H1 (cell line): Measurements from ENCODE around the gene MBD5. TPM values are rescaled to one million over a fixed set of nuclear protein-coding genes. Genes with fewer than 3 reads are reported as not detected.

ENCODE experiments used
- CTCF ChIA-PET: fragments of 300-600 bp; sonication (Branson Sonifier 250); formaldehyde crosslinking; loops from one replicate; lab custom pipeline; 2021; ENCODE audit not compliant: partially characterized antibody; lab: Charles Lee
- POLR2A ChIA-PET: fragments of 300-600 bp; sonication (Branson Sonifier 250); formaldehyde crosslinking; loops from one replicate; lab custom pipeline; 2021; ENCODE audit warnings: inconsistent platforms; ENCODE audit not compliant: partially characterized antibody; lab: Charles Lee
- DNase-seq, 2 experiments: peaks; one replicate each; pipeline versions ENCODE4 v3.0.0 to v3.0.0-alpha.2; 2010 to 2022; ENCODE audit warnings: low spot score in 2 of 2, low read depth in 1 of 2, mixed read lengths in 1 of 2
- FAIRE-seq: peaks from 2 replicates; lab custom pipeline; 2011; peaks lifted over from hg19 to GRCh38; lab: Jason Lieb, UNC
- H2AFZ ChIP-seq: 2 replicates; pipeline ENCODE4 v1.8.1; 2012; ENCODE audit warnings: low read length, inconsistent platforms
- H2AK5ac ChIP-seq: 2 replicates; pipeline ENCODE4 v1.6.1; 2013; ENCODE audit warnings: low read depth, low read length
- H2BK120ac ChIP-seq: replicated peaks from 2 replicates; pipeline ENCODE3; 2013; ENCODE audit warnings: low read depth, low read length, inconsistent platforms
- H2BK12ac ChIP-seq: 2 replicates; pipeline ENCODE4 v1.6.1; 2013; ENCODE audit warnings: low read depth, low read length
- H2BK15ac ChIP-seq: 2 replicates; pipeline ENCODE4 v1.6.1; 2013; ENCODE audit warnings: low read length
- H2BK20ac ChIP-seq: 2 replicates; pipeline ENCODE4 v1.6.1; 2013; ENCODE audit warnings: low read length
- H2BK5ac ChIP-seq: 2 replicates; pipeline ENCODE4 v1.6.1; 2013; ENCODE audit warnings: low read depth, low read length
- H3K14ac ChIP-seq: 2 replicates; pipeline ENCODE4 v1.6.1; 2013; ENCODE audit warnings: inconsistent platforms; ENCODE audit not compliant: insufficient read length
- H3K18ac ChIP-seq: 2 replicates; pipeline ENCODE4 v1.6.1; 2013; ENCODE audit warnings: low read length; ENCODE audit errors: extremely low read depth
- H3K23ac ChIP-seq: 2 replicates; pipeline ENCODE4 v1.6.1; 2013; ENCODE audit warnings: inconsistent platforms; ENCODE audit not compliant: insufficient read length
- H3K23me2 ChIP-seq: 2 replicates; pipeline ENCODE4 v1.6.1; 2013; ENCODE audit warnings: low read depth, low read length
- H3K27ac ChIP-seq: 2 replicates; pipeline ENCODE4 v1.6.1; 2011; ENCODE audit warnings: low read depth, low read length, inconsistent platforms
- H3K27me3 ChIP-seq, 4 experiments: replicated peaks in 1 of 4; 1 replicate in 1 of 4; 2 replicates in 3 of 4; pipeline versions ENCODE4 v1.6.1 to v1.8.1; 2011 to 2013; ENCODE audit warnings: low read length in 3 of 4, mild to moderate bottlenecking in 3 of 4, inconsistent platforms in 2 of 4, mixed read lengths in 2 of 4, moderate library complexity in 1 of 4; ENCODE audit not compliant: control insufficient read depth in 3 of 4, insufficient read depth in 3 of 4; ENCODE audit errors: extremely low read depth in 1 of 4
- H3K36me3 ChIP-seq, 4 experiments: 2 replicates each; pipeline versions ENCODE4 v1.6.1 to v1.8.1; 2011 to 2013; ENCODE audit warnings: mild to moderate bottlenecking in 4 of 4, low read length in 3 of 4, moderate library complexity in 2 of 4, control low read depth in 1 of 4, inconsistent platforms in 1 of 4; ENCODE audit not compliant: insufficient read depth in 4 of 4, control insufficient read depth in 2 of 4
- H3K4ac ChIP-seq: replicated peaks from 2 replicates; pipeline ENCODE3; 2013; ENCODE audit warnings: low read length, low read depth, mixed read lengths, inconsistent platforms; ENCODE audit not compliant: insufficient read length
- H3K4me1 ChIP-seq, 4 experiments: replicated peaks in 1 of 4; 1 replicate in 1 of 4; 2 replicates in 3 of 4; pipeline versions ENCODE4 v1.6.1 to v1.8.1; 2011 to 2013; ENCODE audit warnings: low read length in 3 of 4, inconsistent platforms in 2 of 4, mixed read lengths in 1 of 4; ENCODE audit not compliant: insufficient read depth in 4 of 4, control insufficient read depth in 3 of 4
- H3K4me2 ChIP-seq, 2 experiments: 2 replicates each; pipeline versions ENCODE4 v1.6.1 to v1.8.1; 2011 to 2013; ENCODE audit warnings: low read depth in 2 of 2, low read length in 2 of 2, control low read depth in 1 of 2, inconsistent platforms in 1 of 2, mild to moderate bottlenecking in 1 of 2; ENCODE audit not compliant: insufficient read depth in 1 of 2
- H3K4me3 ChIP-seq, 4 experiments: fragments of 200-600, 300-600 bp in 1 of 4; sonication (generic), shearing (Covaris generic), sonication (Bioruptor Twin) in 1 of 4; 2 replicates each; pipeline versions ENCODE4 v1.5.1 to v1.8.1; 2011 to 2016; ENCODE audit warnings: low read length in 4 of 4, low read depth in 3 of 4, control low read depth in 2 of 4, inconsistent platforms in 2 of 4, mild to moderate bottlenecking in 2 of 4, mixed read lengths in 1 of 4, moderate library complexity in 1 of 4; ENCODE audit not compliant: insufficient read depth in 2 of 4; ENCODE audit errors: extremely low read depth in 1 of 4
- H3K56ac ChIP-seq: replicated peaks from 2 replicates; pipeline ENCODE3; 2013; ENCODE audit warnings: low read depth, mild to moderate bottlenecking, mixed read lengths, low read length, inconsistent platforms; ENCODE audit not compliant: insufficient read length
- H3K79me1 ChIP-seq: 2 replicates; pipeline ENCODE4 v1.6.1; 2013; ENCODE audit warnings: low read depth, low read length, control low read depth
- H3K79me2 ChIP-seq, 2 experiments: 2 replicates each; pipeline versions ENCODE4 v1.6.1 to v1.8.1; 2012 to 2013; ENCODE audit warnings: low read length in 2 of 2, mild to moderate bottlenecking in 2 of 2, inconsistent platforms in 1 of 2; ENCODE audit not compliant: insufficient read depth in 2 of 2, control insufficient read depth in 1 of 2
- H3K9ac ChIP-seq, 4 experiments: replicated peaks in 1 of 4; 1 replicate in 1 of 4; 2 replicates in 3 of 4; pipeline versions ENCODE4 v1.6.1 to v1.8.1; 2011 to 2013; ENCODE audit warnings: low read depth in 3 of 4, low read length in 3 of 4, control low read depth in 2 of 4, mild to moderate bottlenecking in 2 of 4, moderate library complexity in 2 of 4, inconsistent platforms in 1 of 4; ENCODE audit errors: extremely low read depth in 1 of 4
- H3K9me3 ChIP-seq, 2 experiments: 2 replicates each; pipeline versions ENCODE4 v1.6.1 to v1.8.1; 2012 to 2013; ENCODE audit warnings: mild to moderate bottlenecking in 2 of 2, moderate library complexity in 2 of 2, control low read depth in 1 of 2, inconsistent platforms in 1 of 2, low read depth in 1 of 2, low read length in 1 of 2, mixed read lengths in 1 of 2; ENCODE audit not compliant: insufficient read depth in 2 of 2
- H4K20me1 ChIP-seq, 2 experiments: replicated peaks in 1 of 2; 2 replicates each; pipeline versions ENCODE3 to v1.8.1; 2011 to 2013; ENCODE audit warnings: inconsistent platforms in 2 of 2, low read length in 2 of 2, mild to moderate bottlenecking in 1 of 2; ENCODE audit not compliant: insufficient read depth in 2 of 2, control insufficient read depth in 1 of 2
- H4K5ac ChIP-seq: 2 replicates; pipeline ENCODE4 v1.6.1; 2013; ENCODE audit warnings: low read length, low read depth, mixed read lengths, inconsistent platforms; ENCODE audit not compliant: insufficient read length
- H4K8ac ChIP-seq: 2 replicates; pipeline ENCODE4 v1.8.0; 2013; ENCODE audit warnings: mild to moderate bottlenecking, moderate library complexity, low read length, inconsistent platforms; ENCODE audit not compliant: insufficient read depth; ENCODE audit errors: extremely low read depth
- H4K91ac ChIP-seq: replicated peaks from 2 replicates; pipeline ENCODE3; 2013; ENCODE audit warnings: low read length, mixed read lengths, inconsistent platforms; ENCODE audit not compliant: insufficient read length
- RFX5 ChIP-seq: IDR thresholded peaks from 2 replicates; pipeline ENCODE4 v1.6.1; 2011; ENCODE audit warnings: low read depth, low read length, improper control_type of control experiment, borderline replicate concordance
- SAP30 ChIP-seq: fragments of 300-600 bp; sonication (generic); IDR thresholded peaks from 2 replicates; pipeline ENCODE4 v1.7.1; 2012; ENCODE audit warnings: low read length, moderate library complexity, mild to moderate bottlenecking, inconsistent platforms; ENCODE audit not compliant: insufficient read depth, insufficient replicate concordance
- SUZ12 ChIP-seq: fragments of 200-600 bp; sonication (generic); IDR thresholded peaks from 2 replicates; pipeline ENCODE4 v1.6.1; 2012; ENCODE audit warnings: mild to moderate bottlenecking, inconsistent platforms, low read length, moderate library complexity, mixed read lengths
- TBP ChIP-seq: IDR thresholded peaks from 2 replicates; pipeline ENCODE4 v1.6.1; 2011; ENCODE audit warnings: low read depth, low read length, improper control_type of control experiment
- WGBS, 2 experiments: shearing (Covaris generic) in 1 of 2; methylation state at CpG; one replicate each; pipeline versions ENCODE4 v1.1.6 to v1.1.7; 2013 to 2015; ENCODE audit warnings: low lambda C conversion rate in 2 of 2, mixed read lengths in 2 of 2, inconsistent platforms in 1 of 2, low coverage in 1 of 2, missing lambda C conversion rate in 1 of 2; ENCODE audit not compliant: insufficient replicate concordance in 2 of 2, insufficient coverage in 1 of 2, insufficient read length in 1 of 2; ENCODE audit errors: extremely low coverage in 1 of 2, missing lambda C conversion rate in 1 of 2; 5-methylcytosine and 5-hydroxymethylcytosine counted together
- polyA plus RNA-seq, 7 experiments: library from polyadenylated mRNA; depleted of rRNA in 3 of 7; stranded (reverse) in 5 of 7; unstranded in 2 of 7; fragments of >200 nt in 5 of 7; fragments of 200-250 nt in 2 of 7; gene quantifications; 1 replicate in 5 of 7; 2 replicates in 1 of 7; 4 replicates in 1 of 7; pipeline versions ENCODE4 v1.2.1 to v1.2.3, GENCODE V29; 2011 to 2013; ENCODE audit warnings: missing spikeins in 2 of 7, mixed read lengths in 2 of 7
- total RNA-seq: library from RNA; stranded (reverse); fragmentation: NEBNext Ultra II Directional; extraction: Animal tissue kit (Norgen Biotek cat#: 25700); gene quantifications from 2 replicates; pipeline ENCODE4 v1.2.1, GENCODE V29; 2021
- TF ChIP-seq, protein P1 (sequence below): IDR thresholded peaks from 2 replicates; pipeline ENCODE4 v1.6.1; 2012; ENCODE audit warnings: inconsistent platforms

Gene MBD5
- total and polyA plus RNA-seq, 2 of the 8 experiments (the other 6 are each of a cell fraction or from before 2014, with no cell fraction given) = 9.7 to 29.4 TPM

DNA sequence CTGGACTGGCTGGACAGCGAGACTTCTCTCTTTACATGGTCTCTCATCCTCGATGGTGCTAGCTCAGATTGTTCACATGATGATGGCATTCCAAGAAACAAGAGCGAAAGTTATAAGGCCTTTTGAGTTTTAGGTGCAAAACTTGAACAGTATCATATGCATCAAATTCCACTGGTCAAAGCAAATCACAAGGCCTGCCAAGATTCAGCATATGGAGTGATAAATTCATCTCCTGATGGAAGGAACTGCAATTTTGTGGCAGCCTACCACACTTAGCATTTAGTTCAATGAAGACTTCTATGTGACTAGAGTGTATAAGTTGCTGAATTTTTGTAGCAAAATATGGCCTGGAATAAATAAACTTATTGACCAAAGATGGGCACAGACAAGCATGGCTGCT, 429.6 kb downstream of the MBD5 start:
- Histone ChIP-seq H3K4ac (no peak overlapping the region), H3K9ac (no peak overlapping the region), H3K79me2 (no peaks in the 10 kb centered on the region), H3K27me3 (no peaks in the 10 kb centered on the region), H4K8ac (no peak overlapping the region), H2BK20ac (no peak overlapping the region), H3K14ac (no peak overlapping the region), H2BK15ac (no peak overlapping the region), H2AFZ (no peak overlapping the region), H4K91ac (no peak overlapping the region), H2BK120ac (no peak overlapping the region), H4K20me1 (no peaks in the 10 kb centered on the region), H3K9me3 (no peaks in the 10 kb centered on the region), H3K4me2 (no peak overlapping the region), H2BK5ac (no peak overlapping the region), H3K27ac (no peak overlapping the region), H2AK5ac (no peak overlapping the region), H3K4me3 (no peak overlapping the region), H3K23me2 (no peaks in the 10 kb centered on the region; the same call in 1 of the 2 replicates), H3K56ac (no peak overlapping the region), H4K5ac (no peak overlapping the region), H2BK12ac (no peak overlapping the region), H3K18ac (no peak overlapping the region), H3K4me1 (no peaks in the 10 kb centered on the region), H3K36me3 (no peaks in the 10 kb centered on the region), H3K23ac (no peak overlapping the region), H3K79me1 (no peaks in the 10 kb centered on the region)
- FAIRE-seq = peak; percentile 7
- CTCF ChIA-PET = interaction anchor here (1.3 kb wide), 1 partner anchor 14 kb away, joined by 5 read pairs; no protein-coding TSS in a partner anchor
- TF ChIP-seq, protein P1, sequence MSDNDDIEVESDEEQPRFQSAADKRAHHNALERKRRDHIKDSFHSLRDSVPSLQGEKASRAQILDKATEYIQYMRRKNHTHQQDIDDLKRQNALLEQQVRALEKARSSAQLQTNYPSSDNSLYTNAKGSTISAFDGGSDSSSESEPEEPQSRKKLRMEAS = no peak
- no peak for TF ChIP-seq TBP
- TF ChIP-seq SAP30 = no peak
- no peak for TF ChIP-seq RFX5
- TF ChIP-seq SUZ12 = no peak
- no peak for DNase-seq
- POLR2A ChIA-PET = no interaction called here
- 86% methylated on average over 3 of the region's 3 CpGs; no CpG with 5 or more reads in 1 of the 2 experiments for WGBS, 2 experiments
